Activated CD8-positive, alpha-beta memory T cell treated with anti-CD3 and anti-CD28 coated beads for 1 hour (primary cell): ENCODE data around the gene COASY.

Experiments
- DNase-seq, 2 donors: peaks; one replicate each; pipeline ENCODE4 v3.0.0-alpha.2; 2020; ENCODE audit warnings: low read depth in 1 of 2; ENCODE audit errors: extremely low read depth in 1 of 2

COASY gene

DNA sequence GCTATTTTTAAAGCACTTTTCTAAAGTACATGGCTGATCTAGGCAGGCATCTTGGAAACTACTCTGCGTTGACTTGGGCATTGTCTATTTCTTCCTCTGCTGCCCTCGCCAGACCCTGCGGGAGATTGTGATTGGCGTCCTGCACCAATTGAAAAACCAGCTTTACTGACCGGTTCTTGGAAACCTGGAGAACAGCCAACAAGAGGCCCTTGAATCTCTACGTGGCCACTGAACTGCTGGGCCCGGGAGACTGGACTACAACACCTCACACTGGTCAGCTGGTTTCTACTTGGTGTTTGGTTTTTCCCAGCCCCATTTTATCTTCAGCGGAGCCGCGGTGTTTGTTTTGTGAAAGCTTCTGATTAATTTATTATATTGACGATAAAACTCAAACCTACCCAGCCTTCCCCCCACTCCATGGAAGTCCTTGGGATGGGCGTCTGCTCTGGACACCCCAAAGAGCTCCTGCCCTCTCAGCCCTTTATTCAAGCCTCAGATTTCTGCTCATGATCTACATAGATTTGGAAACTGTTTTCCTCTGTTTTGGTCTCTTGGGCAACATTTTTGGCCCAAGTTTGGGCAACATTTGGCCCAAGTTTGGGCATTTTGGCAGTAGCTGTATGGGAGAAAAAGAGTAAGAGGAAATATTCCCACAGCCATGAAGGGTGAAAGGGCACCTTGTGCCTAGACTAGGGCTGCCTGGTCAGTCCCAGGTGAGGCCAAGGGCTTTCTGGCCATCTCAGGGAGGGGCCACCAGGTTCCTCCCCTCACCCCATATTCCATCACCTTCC is 9.7 kb downstream of the COASY start:
- DNase-seq: no peak

DNA sequence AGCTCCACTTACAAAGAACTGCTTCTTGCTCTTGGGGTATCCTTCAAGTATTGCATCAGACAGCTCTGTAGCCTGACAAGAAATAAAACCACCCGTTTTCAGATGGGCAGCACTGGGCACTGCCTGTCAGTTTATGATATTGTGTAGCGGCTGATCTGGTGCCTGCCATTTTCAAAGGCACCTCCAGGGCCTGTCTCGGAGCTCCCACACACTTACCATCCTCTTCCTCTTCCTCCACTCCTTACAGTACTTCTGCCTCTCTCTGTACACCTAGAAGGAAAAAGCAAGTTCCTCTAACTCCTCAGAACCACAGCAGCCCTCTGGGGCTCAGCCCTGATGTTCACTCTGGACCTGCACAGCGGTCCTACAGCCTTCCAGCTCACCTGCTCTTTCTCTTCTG is 11.1 kb downstream of the COASY start:
- DNase-seq: no peak

DNA sequence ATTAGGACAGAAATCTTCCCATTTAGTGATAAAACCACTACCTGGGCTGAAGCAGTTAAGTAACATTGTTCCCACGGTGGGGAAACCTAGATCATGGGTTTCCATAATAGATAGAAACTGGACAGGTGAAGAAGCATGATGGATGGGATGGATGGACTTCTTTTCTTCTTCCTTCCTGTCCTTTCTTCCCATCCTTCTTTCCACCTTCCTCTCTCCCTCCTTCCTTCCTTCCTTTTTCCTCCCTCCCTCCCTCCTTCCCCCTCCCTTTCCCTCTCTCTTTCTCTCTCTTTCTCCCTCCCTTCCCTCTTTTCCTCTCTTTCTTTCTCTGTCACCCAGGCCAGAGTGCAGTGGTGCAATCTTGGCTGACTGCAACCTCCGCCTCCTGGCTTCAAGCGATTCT is 12.5 kb downstream of the COASY start:
- no peak for DNase-seq

DNA sequence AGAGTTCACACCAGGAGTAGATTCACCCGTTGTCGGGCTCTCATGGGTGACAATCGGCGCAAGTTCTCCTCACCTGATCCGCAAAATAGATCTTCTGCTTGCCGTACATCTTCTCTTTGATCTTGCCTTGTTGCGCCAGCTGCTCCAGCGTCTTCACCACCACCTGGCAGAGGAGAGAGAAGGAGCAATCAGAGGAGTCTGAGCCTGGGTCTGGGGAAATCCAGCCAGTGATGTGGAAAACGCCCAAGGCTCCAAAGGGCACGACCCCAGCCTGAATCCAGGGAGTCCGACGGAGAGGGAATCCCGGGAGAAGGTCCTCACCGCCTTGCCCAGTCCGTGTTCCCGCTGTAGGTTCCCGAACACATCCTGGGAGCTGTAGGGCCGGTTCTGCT is 15.2 kb downstream of the COASY start:
- no peak for DNase-seq

DNA sequence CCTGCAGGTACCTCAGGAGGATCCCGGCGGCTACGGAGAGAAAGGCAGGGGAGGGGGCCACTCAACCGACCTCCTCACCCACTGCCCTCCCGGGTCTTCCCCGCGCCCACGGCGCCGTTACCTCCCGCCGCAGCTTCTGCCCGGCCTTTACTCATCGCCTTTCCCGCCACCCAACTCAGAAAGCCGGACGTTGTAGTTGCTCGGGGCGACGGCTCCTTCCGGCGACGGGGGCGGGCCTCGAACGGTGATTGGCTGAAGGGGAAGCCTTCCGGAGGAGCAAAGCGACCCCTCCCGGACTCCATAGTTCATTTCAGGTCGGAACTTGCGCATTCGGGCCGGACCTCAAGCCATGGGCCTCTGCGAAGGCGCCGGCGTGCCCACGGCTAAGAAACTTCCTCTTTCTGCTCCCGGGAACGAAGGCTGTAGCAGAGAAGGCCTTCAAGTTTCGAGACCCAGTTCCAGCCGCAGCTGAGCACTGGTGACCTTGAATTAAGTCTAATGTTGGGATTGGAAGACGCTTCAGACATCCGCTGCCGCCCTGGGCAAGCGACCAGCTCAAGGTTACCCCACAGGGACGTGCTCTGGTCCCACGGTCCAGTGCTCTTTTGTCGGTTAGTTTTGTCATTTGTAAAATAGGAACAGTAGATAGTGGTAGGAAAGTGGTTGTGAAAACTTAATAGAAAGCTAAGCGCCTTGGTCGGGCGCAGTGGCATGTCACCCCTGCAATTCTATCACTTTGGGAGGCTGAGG is 15.8 kb downstream of the COASY start, which contains the start of gene PSMC3IP:
PSMC3IP (minus strand) TSS at position 198 of the 750 bp plus-strand sequence; CDS start at position 155, 43 bp downstream.
- DNase-seq: peak; percentile 81 to 85

DNA sequence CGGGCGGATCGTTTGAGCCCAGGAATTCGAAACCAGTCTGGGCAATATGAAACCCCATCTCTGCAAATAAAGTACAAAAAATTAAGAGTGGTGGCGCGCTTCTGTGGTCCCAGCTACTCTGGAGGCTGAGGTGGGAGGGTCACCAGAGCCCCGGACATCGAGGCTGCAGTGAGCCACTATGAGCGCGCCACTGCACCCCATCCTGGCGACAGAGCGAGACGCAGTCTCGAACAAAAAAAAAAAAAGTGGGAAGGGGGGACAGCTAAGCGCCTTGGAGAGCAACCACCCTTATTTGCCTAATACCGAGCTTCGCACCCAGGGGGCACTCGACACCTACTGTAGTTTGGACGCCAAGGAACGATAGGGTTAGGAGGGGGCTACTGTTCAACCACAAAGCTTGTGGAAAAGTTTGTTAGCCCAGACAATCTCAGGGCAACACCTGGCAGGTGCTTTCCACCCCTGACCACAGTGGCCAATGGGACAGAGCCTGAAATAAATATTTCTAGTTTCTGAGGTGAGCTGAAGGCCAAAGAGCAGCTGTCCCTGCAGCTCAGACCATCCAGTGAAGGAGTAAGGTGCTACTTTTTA is 16.4 kb downstream of the COASY start:
- peak in 1 of 2 donors; percentile 48 for DNase-seq

DNA sequence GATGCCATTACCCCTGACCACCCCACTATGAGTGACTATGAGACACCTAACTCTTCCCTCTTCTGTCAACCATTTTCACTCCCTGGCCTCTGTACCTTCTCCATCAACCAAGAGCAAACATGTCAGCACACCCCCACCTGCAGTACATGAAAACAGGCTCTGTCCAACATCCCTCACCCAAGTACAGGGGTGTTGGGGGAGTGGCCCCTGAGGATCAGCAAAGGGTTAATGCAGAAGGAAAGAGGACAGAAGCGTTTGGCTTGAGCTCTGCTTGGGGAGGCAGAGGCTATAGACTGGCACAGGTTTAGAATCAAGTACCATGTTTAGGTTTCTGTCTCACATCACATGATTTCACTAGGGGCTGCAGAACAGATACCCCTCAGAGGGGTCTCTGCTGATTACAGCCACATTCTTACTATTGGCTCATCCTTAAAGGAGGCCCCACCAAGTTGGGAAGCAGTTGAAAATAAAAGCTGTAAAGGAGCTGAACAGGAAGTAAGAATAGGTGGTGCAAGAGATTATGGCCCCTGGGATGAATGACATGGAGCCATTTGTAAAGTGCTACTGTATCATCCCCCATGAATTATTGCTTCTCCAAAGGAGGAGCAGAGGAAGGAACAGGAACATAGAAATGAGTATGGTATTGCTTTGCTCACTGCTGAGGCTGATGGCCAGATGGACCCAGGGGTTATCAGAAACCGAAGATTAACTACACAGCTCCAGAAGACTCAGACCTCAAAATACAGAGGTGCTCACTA is 18.0 kb downstream of the COASY start:
- DNase-seq: no peak

DNA sequence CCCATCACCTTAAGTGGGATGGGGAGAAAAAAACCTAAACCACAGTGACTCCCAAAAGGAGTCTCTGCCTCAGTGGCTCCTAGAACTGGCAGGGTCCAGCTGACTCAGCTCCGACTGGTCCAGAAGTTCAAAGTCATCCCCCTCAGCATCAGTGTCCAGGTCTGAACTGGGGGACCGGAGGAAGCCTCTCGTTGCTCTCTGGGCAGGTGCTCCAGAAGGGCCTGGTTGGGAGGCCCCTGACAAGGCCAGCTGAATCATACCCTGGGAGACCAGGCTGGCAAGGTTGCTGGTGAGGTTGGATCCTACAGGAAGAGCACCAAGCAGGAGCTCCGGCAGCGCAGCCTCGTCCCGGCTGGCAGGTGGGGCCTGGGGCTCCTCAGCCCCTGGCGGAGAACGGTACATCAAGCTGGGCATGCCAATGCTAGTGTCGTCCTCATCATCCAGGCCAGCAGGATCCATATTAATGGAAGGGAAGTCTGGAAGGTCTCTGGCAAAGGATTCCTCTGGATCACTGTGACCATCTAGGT is 19.9 kb downstream of the COASY start:
- no peak for DNase-seq

DNA sequence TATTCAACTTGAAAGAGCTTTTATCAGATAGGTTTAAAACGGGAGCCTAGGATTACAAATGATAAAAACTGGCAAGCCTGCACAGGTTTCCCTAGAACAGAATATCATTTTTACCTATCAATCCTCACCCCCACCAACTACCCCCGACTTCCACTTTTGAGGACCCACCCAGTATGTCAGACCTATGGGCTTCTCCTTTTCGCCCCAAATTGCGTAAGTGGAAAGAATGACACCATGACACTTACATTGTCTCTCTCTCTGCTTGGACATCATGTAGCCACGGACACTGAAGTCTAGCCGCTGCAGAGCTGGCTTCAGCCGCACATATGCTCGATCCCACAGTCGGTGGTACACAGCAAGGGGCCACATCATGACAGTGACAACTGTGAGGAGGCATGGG is 22.9 kb downstream of the COASY start:
- no peak for DNase-seq

DNA sequence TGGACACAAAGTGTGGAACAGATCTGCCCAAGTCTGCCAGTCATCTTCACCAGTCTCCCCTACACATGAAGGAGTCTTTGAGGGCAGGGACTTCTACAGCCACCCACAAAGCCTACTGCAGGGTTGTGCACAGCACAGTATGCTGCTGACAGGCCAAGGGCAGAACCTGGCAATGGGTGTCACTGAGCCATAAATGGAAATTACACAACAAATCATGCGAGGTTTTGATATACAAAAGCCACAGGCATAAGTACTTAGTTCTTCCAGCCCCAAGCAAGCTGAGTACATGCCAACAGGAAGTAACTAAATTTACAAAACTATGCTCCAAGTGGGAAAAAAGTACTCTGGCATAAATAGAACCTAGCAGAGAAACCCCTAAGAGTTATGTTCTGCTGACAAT is 23.4 kb downstream of the COASY start:
- no peak for DNase-seq

DNA sequence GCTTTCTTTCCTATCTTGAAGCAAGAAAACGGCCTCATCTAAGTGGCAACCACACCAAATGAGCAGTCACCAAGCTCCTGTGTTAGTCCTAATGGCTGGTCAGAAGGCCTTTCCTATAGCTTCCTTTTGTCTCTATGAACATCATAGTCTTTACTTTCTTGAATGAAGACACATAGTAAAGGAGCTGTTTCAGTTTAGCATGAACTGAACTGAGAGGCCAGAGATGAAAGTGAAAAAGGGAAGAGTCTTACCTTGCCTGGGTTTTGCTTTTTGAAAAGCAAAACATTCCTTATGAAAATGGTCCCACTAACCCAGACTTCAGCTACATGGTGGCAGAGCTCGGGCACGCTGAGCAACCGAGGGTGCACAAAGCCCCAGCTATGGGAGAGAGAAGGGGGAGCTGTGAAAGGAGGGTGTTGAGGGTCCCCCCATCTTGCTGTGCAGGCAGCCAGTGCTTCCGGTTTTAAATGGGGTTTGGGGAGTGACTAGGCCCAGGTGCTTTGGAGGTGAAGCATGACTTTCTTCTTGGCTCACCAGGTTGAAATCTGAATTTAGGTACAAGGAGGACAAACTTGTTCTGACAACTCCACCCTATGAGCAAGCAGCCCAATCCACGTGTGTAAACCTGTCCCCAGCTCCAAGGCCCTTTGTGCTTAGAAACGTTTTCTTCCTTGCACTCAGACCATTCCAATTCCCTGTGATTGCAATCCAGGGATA is 24.7 kb downstream of the COASY start:
- no peak for DNase-seq

DNA sequence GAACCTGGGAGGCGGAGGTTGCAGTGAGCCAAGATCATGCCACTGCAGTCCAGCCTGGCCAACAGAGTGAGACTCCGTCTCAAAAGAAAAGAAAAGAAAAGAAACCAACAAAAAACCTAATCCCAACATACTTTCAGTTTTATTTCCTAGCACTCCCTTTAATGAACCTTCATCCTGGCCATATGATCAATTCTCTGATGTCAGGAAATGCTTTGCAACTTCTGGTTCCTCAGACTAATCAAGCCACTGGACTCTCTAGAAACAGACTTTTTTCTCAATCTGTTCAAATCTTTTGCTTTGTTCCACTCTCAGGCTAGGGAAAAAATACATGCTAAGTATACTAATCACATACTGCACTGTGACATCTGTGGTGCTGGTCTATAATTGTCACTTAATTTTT is 28.9 kb downstream of the COASY start:
- no peak for DNase-seq

DNA sequence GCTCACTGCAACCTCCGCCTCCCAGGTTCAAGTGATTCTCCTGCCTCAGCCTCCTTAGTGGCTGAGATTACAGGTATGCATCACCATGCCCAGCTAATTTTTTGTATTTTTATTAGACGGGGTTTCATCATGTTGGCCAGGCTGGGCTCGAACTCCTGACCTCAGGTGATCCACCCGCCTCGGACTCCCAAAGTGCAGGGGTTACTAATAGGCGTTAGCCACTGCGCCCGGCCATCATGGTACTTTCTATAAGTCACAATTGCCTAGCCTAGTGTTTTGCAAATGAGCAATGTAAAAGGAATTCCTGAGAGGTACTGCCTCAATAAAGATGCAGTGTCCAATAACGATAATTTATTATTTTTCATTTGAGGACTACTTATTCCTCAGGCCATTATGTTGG is 29.5 kb downstream of the COASY start:
- DNase-seq: no peak

DNA sequence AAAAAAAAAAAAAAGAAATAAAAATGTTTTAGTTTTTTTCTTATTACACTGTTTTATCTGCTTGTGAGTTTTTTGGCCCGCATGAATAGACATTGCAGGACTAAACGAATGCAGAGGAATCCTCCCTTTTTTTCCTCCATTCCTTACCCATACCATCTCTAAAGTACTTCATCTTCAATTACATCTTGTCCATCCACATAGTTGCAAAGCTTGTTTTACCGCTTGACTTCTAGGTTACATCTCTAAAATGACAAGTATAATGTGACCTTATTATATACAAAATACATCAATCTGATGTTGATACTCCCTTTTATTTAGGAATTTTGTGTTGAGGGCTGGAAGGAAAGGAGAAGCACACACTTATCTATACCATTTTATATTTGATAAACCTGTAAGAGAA is 34.4 kb downstream of the COASY start:
- DNase-seq: no peak

DNA sequence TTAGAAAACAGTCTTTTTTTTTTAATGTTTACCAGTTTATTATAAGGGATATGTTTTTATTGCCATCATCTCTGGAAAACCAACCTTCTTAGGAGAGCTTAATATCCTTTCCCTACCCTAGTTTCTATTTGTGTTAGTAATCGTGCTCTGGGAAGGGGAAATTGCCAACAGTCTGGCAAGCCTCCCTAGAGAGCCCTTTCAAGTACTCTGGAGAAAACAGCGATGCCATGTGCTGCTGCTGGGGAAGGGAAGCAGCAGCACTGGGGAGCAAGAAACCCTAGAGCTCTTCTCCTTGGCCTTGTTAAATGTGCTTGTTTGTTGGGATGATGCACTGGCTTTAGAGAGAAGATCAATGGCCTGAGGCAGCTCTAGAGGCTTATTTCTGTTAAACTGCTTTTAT is 37.0 kb downstream of the COASY start:
- no peak for DNase-seq

DNA sequence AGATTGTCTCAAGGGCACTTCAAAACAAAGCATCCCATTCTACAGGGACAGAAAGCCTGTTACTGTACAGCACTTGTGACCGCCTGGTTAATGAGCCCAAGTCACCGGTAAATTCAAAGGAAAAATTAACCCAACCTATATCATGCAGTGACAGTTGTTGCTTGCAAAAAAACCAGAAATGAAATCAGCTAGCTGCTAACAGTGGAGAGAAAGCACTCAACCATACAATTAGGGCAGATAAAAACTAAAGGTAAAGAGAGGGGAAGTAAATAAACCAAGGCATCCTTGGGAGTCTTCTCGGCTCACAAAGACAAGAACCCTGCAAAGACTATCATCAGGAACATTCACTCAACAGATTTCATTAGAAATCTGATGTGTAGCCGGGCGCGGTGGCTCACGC is 41.4 kb downstream of the COASY start:
- no peak for DNase-seq

DNA sequence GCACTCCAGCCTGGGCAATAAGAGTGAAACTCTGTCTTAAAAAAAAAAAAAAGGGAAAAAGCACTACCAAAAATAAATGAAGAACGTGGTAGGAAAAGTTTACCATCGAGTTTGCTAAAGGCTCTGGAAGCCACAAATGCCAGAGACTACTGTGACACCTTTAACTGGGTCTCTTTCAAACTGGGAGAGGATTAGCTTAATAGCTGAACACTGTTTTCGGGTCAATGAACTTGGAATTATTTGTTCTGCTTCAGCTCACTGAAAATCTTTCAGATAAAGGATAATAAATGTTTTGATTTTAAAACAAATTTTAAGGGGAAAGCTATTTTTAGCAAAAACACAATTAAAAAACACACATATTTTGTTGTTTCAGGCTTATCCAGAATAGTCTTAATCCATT is 45.8 kb downstream of the COASY start:
- DNase-seq: no peak

DNA sequence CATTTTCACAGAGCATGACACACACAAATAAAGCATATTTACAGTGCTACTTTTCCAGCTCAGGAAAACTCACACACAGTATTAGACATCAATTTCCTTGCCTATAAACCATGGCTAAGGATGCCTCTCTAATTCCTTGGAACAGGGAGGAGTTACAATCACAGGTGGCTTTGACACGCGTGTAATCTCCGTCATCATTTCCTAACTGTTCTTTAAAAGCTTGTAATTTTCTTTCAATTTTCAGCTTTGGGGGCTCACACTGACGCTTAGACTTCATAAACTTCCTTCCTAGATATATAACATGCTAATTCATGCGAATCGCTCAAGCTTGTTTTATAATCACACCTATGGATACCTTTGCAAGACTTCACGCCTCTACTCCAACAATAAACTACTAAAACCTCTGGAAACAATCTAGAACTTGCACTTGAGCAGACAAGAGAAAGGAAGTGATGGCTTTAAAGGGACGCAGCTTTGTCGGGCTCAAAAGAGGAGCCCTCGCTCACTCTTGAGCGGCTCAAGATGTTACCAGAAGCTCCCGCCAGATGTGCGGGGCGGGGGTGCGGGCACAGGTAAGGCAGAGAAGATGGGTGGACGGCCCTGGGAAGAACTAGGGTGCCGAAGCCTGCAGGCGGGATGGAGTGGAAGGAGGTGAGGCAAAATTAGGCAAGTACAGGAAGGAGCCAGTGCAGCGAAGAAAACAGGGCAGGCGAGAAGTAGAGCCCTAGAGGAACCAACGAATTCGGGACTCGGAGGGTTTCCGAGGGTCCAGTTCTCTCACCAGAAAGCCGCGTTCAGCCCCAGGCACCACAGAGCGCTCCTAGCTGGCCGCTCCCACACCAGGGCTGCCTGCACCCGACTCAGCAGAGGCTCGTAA is 46.6 kb downstream of the COASY start:
- peak in 1 of 2 donors; percentile 1 for DNase-seq

DNA sequence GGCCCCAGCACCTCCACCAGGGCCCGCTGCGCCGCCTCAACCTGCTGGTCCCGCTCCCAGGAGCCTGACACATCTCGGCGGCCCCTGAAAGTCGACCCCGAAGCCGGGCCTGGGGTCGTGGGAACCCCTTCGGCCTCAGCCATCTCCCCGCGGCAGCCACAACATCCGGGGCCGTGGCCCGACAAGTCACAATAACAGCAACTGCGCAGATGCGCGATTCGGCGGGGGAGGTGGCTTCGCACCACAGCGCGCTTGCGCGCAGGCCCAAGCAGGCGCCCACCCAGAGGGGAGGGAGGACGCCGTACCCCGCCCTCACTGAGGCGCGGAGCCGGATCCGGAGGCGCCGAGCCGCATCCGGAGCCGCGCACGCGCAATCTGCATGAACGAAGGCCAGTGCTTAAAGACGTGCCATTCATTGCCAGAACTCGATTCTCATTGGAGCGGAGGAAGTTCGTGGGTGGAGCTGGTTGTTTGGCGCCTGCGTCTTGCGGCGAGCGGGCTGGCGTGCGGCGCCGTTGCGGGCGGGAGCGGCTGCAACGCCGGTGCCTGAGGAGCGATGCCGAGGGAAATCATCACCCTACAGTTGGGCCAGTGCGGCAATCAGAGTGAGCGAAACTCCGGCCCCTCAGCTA is 47.4 kb downstream of the COASY start, which contains the start of the genes RETREG3 and TUBG1:
RETREG3 (minus strand) TSS at position 193 of the 632 bp plus-strand sequence; CDS start at position 143, 50 bp downstream.
TUBG1 (plus strand) TSS at position 502 of the 632 bp plus-strand sequence; CDS start at position 557, 55 bp downstream.
- peak; percentile 94 to 99 for DNase-seq
